ENCODE results near the gene HRH4.

HRH4 gene

GRCh38 chr18:24446953-24447538, 13.4 kb upstream of the HRH4 start:
- Histone ChIP-seq H3K36me3 (replicated peaks; ENCODE audit: insufficient read depth, low read length) (no peaks in the 10 kb centered on the region), H3K4me3 (ENCODE audit: low read length) (0 out of 2 replicates have a peak overlapping the region, but pooled peaks have one; percentile 10), H3F3A (ENCODE audit: insufficient read depth, low read length) (peaks cover 27% of the 10 kb centered on the region), H3K4me1 (ENCODE audit: low read length) (peaks cover 48% of the 10 kb centered on the region), H3K9ac (ENCODE audit: low read length) (no peak overlapping the region), H3K9me3 (replicated peaks; ENCODE audit: insufficient read depth, low read length) (no peaks in the 10 kb centered on the region), H4K20me1 (ENCODE audit: insufficient read depth, low read length) (no peaks in the 10 kb centered on the region), H3K27me3 (replicated peaks; ENCODE audit: insufficient read depth, low read length) (no peaks in the 10 kb centered on the region), H3K79me2 (ENCODE audit: low read length) (no peaks in the 10 kb centered on the region), H2AFZ (ENCODE audit: low read length) (no peak overlapping the region), H3K4me2 (ENCODE audit: low read depth, low read length) (peak overlapping the region; percentile 58), H3K9me2 (replicated peaks; ENCODE audit: insufficient read depth, low read length) (no peaks in the 10 kb centered on the region), H3K27ac (ENCODE audit: low read length) (no peak overlapping the region)
- DNase-seq: peak; percentile 19
- TF ChIP-seq, protein P1, sequence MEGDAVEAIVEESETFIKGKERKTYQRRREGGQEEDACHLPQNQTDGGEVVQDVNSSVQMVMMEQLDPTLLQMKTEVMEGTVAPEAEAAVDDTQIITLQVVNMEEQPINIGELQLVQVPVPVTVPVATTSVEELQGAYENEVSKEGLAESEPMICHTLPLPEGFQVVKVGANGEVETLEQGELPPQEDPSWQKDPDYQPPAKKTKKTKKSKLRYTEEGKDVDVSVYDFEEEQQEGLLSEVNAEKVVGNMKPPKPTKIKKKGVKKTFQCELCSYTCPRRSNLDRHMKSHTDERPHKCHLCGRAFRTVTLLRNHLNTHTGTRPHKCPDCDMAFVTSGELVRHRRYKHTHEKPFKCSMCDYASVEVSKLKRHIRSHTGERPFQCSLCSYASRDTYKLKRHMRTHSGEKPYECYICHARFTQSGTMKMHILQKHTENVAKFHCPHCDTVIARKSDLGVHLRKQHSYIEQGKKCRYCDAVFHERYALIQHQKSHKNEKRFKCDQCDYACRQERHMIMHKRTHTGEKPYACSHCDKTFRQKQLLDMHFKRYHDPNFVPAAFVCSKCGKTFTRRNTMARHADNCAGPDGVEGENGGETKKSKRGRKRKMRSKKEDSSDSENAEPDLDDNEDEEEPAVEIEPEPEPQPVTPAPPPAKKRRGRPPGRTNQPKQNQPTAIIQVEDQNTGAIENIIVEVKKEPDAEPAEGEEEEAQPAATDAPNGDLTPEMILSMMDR (IDR thresholded peaks at IDR 0.05; ENCODE audit: low read length): peak; percentile 47
- no peak for TF ChIP-seq EZH2phosphoT487 (IDR thresholded peaks at IDR 0.05; ENCODE audit: low read length)

- H3K4me1 ChIP-seq (ENCODE audit: low read length): peaks cover 48% of the 10 kb centered on the region
- no peak overlapping the region for H3K4me3 ChIP-seq (ENCODE audit: low read length)
- TF ChIP-seq EZH2phosphoT487 (IDR thresholded peaks at IDR 0.05; ENCODE audit: low read length): no peak
- TF ChIP-seq, protein P1 (IDR thresholded peaks at IDR 0.05; ENCODE audit: low read length): no peak
- TF ChIP-seq EZH2 (optimal IDR thresholded peaks at IDR 0.05; ENCODE audit: low read depth, low read length): no peak
- H3K79me2 ChIP-seq (ENCODE audit: low read length): no peaks in the 10 kb centered on the region
- H3K27me3 ChIP-seq (replicated peaks; ENCODE audit: insufficient read depth, low read length): no peaks in the 10 kb centered on the region
- peaks cover 27% of the 10 kb centered on the region for H3F3A ChIP-seq (ENCODE audit: insufficient read depth, low read length)
- H4K20me1 ChIP-seq (ENCODE audit: insufficient read depth, low read length): no peaks in the 10 kb centered on the region
- no peak overlapping the region for H2AFZ ChIP-seq (ENCODE audit: low read length)
- H3K9me2 ChIP-seq (replicated peaks; ENCODE audit: insufficient read depth, low read length): no peaks in the 10 kb centered on the region
- no peak for DNase-seq
- no peak overlapping the region for H3K9ac ChIP-seq (ENCODE audit: low read length)
- H3K9me3 ChIP-seq (replicated peaks; ENCODE audit: insufficient read depth, low read length): no peaks in the 10 kb centered on the region
- no peak overlapping the region for H3K27ac ChIP-seq (ENCODE audit: low read length)
- no peak overlapping the region for H3K4me2 ChIP-seq (ENCODE audit: low read depth, low read length)
- no peaks in the 10 kb centered on the region for H3K36me3 ChIP-seq (replicated peaks; ENCODE audit: insufficient read depth, low read length)
Measured at GRCh38 chr18:24447961-24448360, 12.5 kb upstream of the HRH4 start.

DNA sequence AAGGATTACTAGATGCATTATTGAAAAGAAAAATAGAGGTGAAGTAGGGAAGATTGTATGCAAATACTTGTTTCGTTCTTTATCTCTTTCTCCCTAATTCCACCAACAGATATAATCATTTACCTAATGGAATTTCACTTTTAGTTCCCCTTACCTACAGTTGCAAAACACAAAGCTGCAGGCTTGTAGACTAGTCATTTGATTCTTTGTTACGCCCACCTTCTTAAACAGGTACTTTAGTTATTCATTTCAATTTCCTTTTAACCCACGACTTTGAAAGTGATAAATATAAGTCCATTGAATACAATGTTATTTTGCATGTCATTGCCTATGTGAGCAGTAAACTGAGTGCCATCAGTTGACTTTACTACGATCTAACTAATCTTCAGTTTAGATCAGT, 3.9 kb upstream of the HRH4 start:
- TF ChIP-seq EZH2 (optimal IDR thresholded peaks at IDR 0.05; ENCODE audit: low read depth, low read length): no peak
- TF ChIP-seq EZH2phosphoT487 (IDR thresholded peaks at IDR 0.05; ENCODE audit: low read length): no peak
- TF ChIP-seq, protein P1 (IDR thresholded peaks at IDR 0.05; ENCODE audit: low read length): no peak
- Histone ChIP-seq H3K9me2 (replicated peaks; ENCODE audit: insufficient read depth, low read length) (no peaks in the 10 kb centered on the region), H2AFZ (ENCODE audit: low read length) (no peak overlapping the region), H3K79me2 (ENCODE audit: low read length) (no peaks in the 10 kb centered on the region), H3K27me3 (replicated peaks; ENCODE audit: insufficient read depth, low read length) (no peaks in the 10 kb centered on the region), H3K9ac (ENCODE audit: low read length) (no peak overlapping the region), H3K4me1 (ENCODE audit: low read length) (no peaks in the 10 kb centered on the region), H3K4me2 (ENCODE audit: low read depth, low read length) (no peak overlapping the region), H3F3A (ENCODE audit: insufficient read depth, low read length) (no peaks in the 10 kb centered on the region), H3K9me3 (replicated peaks; ENCODE audit: insufficient read depth, low read length) (no peaks in the 10 kb centered on the region), H3K27ac (ENCODE audit: low read length) (no peak overlapping the region), H3K4me3 (ENCODE audit: low read length) (no peak overlapping the region), H4K20me1 (ENCODE audit: insufficient read depth, low read length) (no peaks in the 10 kb centered on the region), H3K36me3 (replicated peaks; ENCODE audit: insufficient read depth, low read length) (no peaks in the 10 kb centered on the region)
- DNase-seq: no peak

Measured in MM.1S (cell line).